NCI-H82 treated with DMSO at 0.1 percent for 48 hours (cell line): Measurements from ENCODE around the gene CDH23.

Experiments
- DNase-seq: peaks from one replicate; lab custom pipeline; 2025; ENCODE audit not compliant: unreplicated experiment; lab: John Stamatoyannopoulos, UW

The CDH23 gene

DNA sequence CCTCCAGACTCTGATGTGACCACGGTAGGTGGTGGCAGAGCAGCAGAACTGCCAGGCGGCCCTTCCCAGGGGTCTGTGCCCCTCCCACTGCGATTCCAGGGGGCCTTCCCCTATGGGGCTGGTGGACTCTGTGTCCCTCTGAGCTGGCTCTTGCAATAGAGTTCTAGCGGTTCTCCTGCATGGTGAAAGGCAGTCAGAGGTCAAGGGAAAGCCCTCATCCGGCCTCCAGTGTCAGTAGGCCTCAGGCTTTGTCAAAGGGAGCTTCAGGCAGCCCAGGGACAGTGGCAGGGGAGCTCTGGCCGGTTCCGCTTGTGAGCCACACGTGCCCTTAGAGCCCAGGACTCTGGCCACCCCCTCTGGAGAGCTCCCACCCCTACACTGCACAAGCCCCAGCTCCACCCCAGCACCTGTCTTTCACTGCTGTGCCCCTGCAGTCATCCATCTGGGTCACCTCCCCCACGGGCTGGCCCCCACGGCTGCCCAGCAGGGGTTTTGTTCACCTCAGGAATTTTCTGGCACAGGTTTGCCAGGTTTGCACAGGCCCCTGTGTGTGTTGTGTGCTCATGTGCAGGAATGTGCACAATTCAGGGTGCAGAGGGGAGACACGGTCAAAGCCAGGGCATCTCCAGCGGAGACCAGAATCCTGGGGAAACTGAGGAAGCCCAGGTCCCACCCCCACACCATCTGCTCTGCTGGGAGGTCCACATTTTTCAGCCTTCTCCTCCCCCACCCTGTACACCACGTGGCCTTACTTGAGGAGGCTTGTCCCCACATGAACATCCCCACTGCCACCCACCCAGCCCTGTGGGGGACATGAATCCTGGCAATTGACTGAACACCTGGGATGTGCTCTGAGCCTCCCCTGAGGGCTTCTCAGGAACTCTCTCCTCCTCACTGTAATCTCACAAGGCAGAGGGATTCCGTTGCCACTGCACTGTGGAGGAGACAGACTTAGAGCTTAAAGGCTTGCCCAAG, 299.1 kb downstream of the CDH23 start:
- DNase-seq = no peak

DNA sequence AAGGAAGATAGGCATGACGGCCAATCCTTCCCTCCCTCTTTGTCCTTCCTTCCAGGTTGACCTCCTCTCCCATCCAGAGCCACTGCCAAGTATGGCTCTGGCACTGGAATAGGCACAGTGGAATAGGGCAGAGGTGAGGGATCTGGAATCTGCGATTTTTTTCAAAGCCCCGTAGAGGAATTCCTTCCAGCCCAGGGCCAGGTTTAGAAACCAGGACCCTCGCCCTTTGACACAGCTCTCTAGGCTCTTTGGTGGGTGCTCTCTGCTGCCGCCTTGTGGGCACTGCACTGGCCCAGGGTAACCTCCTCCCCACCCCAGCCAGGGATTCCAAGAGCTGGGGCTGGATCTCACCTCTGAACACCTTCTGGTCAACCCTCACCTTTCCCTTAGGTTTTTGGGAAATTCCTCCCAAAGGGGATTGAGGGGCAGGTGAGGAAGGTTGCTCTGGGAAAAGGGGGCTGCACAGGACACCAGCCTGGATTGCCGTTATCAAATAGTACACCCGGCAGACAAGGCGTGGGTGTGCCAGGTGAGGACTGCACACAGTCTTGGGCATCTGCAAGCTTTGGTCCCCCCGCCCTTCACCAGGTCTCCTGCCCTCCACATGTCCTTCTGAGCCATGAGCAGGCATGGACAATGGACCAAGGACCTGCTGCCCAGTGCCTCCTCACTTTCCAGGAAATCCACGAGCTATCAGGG, 300.1 kb downstream of the CDH23 start:
- DNase-seq = no peak

- no peak for DNase-seq
These were observed 301.4 kb downstream of the CDH23 start for GRCh38 chr10:71697938-71698709.

DNA sequence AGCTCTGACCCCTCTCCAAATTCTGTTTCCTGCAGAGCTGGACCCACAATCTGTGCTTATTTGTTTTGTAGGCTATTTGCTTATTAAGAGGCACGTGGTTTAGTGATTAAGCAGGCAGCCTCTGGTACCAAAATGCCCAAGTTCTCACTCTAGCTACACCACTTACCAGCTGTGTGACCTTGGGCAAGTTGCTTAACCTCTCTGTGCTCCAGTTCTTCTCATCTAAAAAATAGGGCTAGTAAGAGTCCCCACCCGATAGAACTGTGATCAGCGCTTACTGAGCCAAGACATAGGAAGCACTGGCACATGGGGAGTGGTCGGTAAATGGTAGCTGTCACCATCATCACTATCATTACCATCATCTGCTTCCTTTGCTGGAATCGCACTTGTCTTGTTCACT, 302.0 kb downstream of the CDH23 start:
- DNase-seq = no peak

- DNase-seq = peak; percentile 3
These were observed 304.1 kb downstream of the CDH23 start for GRCh38 chr10:71700731-71701368.

DNA sequence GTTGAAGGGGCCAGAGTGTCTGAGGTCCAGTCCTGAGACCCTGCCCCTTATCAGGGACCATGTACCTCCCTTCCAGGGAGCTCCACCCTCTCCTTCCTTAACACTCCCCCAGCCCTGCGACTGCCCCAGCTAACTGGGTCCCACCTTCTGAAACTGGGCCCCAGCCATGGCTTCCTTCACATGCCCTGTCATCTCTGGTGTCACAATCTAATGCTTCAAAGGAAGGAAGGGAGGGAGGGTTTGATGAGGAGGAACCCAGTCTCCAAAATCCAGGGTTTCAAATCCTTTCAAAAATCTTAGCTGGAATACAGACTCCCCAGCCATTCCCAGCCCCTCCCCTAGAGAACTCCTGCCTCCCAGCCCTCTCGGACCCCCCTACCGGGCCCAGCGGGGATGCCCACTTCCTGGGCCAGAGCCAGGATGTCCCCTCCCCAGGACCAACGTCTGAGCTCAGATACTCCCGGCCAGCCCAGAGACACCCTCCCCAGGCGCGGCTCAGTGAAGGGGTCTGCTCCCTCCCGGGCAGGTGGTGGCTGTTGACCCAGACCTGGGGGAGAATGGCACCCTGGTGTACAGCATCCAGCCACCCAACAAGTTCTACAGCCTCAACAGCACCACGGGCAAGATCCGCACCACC, 304.9 kb downstream of the CDH23 start:
- no peak for DNase-seq

DNA sequence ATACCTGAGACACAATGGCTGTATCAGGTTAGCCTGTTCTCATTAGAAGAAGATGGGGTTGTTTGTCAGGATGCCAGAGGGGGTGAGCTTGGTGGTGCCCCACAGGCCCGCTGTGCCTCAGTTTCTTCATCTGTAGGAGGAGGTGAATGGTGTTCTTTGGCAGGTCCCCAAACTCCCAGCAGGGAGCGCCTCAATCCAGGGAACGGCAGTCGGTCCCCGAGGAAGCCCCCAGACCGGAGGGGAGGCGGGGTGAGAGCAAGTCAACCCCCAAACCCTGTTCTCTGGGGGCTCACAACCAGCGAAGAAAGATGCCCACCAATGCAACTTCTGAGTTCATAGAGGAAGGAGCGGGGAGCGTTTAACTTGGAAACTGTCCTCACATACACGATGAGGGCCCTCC, 306.9 kb downstream of the CDH23 start:
- DNase-seq = no peak

DNA sequence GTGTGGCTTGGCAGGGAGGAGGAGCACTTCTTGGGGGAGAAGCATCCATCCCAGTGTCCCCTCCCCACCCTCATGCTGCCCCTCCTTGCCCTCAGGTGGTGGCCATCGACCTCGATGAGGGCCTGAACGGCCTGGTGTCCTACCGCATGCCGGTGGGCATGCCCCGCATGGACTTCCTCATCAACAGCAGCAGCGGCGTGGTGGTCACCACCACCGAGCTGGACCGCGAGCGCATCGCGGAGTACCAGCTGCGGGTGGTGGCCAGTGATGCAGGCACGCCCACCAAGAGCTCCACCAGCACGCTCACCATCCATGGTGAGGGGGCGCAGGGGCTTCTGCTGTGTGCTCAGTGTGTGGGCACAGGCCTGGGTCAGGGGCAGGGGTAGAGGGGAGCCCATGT, 308.1 kb downstream of the CDH23 start:
- no peak for DNase-seq

DNA sequence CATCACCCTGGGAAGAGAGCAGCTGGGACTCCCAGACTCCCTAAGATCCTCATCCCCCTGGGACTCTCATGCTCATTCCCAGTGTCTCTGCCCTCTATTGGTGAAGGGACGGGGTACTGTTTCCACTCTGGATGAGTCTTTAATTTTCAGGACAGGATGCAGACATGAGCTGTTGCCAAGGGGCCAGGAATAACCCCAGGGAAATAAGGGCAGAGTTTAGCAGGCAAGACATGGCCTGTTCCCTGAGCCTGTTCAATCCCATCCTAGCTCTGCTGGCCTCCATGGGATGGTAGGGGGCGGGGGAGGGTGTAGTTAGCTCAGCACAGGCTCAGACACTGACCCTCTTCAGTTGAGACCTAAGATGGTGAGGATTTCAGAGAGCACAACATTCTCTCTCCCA, 308.9 kb downstream of the CDH23 start:
- no peak for DNase-seq

DNA sequence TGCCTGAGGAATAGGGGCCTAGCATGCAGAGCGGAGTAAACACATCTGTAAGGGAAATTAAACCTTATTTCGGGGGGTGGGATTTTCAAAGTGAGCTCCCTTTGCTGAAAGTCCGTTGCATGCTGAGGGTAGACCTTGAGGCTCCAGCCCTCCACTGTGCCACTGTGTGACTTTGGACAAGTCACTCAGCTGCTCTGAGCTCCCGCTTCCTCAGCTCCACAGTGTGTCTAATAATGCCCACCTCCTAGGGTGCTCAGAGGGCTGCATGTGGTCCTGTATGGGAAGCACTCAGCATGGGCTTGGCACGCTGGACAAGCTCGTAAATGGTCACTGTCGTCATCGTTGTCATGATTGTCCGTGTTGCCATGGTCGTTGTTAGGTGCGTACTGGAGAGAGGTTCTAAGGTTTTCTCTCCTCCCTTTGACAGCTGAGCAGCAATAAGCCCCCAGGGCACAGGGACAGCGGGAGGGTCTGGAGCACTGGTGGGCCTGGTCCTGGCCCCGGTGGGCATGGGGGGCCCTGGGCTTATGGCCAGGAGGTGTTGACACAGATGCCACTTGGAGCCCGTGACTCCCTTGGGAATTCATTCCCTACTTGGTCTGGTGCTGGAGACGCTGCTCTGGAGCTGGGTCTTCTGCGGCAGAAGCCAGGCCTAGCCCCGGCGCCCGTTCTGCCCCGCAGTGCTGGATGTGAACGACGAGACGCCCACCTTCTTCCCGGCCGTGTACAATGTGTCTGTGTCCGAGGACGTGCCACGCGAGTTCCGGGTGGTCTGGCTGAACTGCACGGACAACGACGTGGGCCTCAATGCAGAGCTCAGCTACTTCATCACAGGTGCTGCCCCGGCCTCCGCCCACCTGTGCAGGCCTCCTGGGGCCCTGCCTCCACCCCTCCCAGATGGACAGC, 309.7 kb downstream of the CDH23 start:
- DNase-seq = no peak

DNA sequence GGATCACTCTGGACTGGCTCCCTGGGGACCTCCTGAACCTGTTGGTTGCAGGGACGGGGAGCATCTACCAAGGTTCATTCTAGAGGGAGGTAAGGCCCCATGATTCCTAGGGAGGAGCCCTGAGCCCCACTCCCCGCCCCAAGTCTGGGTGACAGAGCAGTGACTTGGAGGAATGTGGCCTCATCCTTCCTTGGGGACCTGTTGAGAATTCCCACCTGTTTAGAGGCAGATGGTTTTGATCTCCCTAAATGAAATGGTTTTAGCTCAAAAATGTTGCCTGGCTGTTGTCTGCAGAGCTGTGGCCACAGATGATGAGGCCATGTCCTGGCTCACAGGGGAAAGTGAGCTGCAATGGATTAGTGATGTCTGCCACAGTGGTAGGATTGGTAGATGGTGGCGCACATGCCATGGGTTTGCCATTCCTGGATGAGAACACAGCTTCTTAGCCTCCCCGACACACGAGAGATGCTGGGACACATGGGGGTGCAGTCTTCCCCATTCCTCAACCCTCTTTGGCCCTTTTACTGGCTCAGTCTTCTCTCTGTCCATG, 310.6 kb downstream of the CDH23 start:
- DNase-seq = no peak

DNA sequence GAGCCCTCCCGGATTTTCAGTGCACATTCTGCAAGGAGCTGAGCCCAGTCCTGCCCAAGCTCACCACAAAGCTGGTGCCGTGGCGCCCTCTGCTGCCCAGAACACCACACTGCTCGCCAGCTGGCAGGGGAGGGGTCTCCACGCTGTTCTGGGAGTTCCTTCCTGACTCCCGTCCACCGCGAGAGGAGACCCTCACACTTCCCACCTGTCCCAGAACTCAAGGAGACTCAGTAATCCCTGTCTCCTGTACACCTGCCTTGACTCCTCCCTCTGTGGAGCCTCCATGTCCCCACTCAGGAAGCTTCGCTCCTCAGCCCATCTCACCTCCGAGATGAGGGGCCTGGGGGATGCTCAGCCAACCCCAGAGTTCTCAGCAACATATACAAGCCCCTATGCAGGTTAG, 311.6 kb downstream of the CDH23 start:
- no peak for DNase-seq

DNA sequence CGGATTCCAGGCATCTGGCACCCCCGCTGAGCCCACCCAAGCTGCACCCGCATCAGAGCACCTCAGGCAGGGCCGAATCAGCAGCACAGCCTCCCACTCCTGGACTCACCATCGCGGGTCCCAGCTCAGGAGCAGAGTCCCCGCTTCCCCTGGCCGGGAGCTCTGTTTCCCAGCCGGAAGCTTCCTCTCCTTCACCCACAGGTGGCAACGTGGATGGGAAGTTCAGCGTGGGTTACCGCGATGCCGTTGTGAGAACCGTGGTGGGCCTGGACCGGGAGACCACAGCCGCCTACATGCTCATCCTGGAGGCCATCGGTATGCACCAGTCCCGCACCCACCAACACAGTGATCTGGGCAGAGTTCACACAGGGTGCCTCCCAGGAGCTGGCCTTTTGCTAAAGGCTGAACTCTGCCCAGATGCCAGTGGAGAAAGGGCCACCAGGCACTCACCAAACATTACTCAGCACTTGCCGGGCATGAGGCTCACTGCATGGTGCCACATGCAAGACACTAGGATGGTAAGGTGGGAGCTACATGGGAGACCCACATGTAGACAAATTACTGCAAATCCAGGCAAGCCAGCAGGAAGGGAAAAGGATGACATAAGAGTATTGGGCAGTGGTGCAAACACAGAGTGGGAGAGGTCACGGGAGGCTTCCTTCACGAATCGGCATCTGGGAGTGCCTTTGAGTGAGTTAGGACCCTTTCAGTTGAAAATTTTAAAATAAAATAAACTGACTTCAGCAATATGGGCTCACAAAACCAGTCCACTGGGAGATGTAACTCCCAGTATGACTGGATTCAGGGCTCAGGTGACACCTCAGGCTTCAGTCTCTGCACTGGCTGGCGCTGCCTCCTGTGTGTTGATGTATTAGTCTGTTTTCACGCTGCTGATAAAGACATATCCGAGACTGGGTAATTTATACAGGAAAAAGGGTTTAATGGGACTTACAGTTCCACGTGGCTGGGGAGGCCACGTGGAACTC, 312.5 kb downstream of the CDH23 start:
- no peak for DNase-seq

DNA sequence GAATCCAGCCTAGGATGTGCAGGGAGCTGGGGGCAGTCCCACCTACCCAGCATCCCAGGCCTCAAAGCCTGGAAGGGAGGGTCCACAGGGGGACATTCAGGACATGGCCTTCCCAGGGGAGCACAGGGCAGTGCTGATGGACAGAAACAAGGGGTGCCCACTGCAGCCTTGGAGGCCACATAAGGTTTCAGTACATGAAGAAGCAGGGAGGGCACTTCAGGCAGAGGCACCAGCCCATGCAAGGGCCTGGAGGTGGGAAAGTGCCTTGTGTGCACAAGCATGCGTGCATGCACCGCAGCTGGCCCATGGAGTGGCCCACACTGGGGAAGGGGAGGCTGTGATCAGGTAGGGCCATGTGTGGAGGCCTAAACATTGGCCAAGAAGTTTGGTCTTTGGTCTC, 313.8 kb downstream of the CDH23 start:
- DNase-seq = no peak

- no peak for DNase-seq
These were observed 314.4 kb downstream of the CDH23 start for GRCh38 chr10:71711052-71711623.

GRCh38 chr10:71712170-71712569, 315.4 kb downstream of the CDH23 start:
- DNase-seq = no peak

GRCh38 chr10:71712572-71713134, 315.9 kb downstream of the CDH23 start:
- no peak for DNase-seq
